WTC11 (cell line): Measurements from ENCODE around the gene ZMAT3.

Source experiments
- ZNF317 ChIP-seq: sonication (generic); formaldehyde crosslinking; IDR thresholded peaks from 2 replicates; pipeline ENCODE4 v1.8.1; 2023; ENCODE audit warnings: low read depth, mild to moderate bottlenecking, moderate library complexity, missing genetic modification reagents, borderline replicate concordance
- ZNF423 ChIP-seq: fragments of 250-450 bp; sonication (Bioruptor Pico); IDR thresholded peaks from 2 replicates; pipeline ENCODE4 v2.1.2; 2022; ENCODE audit warnings: mild to moderate bottlenecking, moderate library complexity
- TF ChIP-seq, protein P1 (sequence below): fragments of 200-600 bp; IDR thresholded peaks from 2 replicates; pipeline ENCODE4 v1.8.0; 2022; ENCODE audit warnings: antibody characterized with exemption
- TF ChIP-seq, protein P2 (sequence below): sonication (generic); formaldehyde crosslinking; IDR thresholded peaks from 2 replicates; pipeline ENCODE4 v1.8.1; 2022; ENCODE audit warnings: mild to moderate bottlenecking, moderate library complexity, missing genetic modification reagents

DNA sequence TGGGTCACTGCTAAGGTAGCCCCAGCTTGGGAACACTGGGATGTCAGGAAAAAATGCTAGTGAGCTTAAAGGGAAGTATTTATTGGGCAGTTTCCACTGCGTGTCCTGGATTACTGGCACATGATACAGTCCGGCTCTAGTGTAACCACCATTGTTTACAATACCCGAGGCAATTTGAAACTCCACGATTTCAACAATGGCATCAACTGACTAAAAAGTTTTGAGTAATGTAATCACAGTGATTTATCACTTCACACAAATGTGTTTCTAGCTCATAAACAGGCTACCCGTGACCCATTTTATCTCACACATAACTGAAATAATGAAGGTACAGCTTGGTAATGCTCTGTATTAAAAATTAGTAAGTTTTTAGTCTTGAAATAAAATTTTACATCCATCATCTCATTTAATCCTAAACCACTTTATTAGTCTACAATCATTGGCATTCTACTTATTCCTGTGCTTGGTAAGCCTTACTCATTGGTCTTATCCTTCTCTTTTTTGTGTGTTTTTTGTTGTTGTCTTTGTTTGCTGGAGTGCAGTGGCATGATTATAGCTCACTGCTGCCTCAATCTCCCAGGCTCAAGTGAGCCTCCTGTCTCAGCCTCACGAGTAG lies 7.6 kb downstream of the ZMAT3 start:
- TF ChIP-seq ZNF423 (CRISPR knock-in tag) (no peak), ZNF317 (CRISPR knock-in tag) (no peak)
- TF ChIP-seq, protein P1, sequence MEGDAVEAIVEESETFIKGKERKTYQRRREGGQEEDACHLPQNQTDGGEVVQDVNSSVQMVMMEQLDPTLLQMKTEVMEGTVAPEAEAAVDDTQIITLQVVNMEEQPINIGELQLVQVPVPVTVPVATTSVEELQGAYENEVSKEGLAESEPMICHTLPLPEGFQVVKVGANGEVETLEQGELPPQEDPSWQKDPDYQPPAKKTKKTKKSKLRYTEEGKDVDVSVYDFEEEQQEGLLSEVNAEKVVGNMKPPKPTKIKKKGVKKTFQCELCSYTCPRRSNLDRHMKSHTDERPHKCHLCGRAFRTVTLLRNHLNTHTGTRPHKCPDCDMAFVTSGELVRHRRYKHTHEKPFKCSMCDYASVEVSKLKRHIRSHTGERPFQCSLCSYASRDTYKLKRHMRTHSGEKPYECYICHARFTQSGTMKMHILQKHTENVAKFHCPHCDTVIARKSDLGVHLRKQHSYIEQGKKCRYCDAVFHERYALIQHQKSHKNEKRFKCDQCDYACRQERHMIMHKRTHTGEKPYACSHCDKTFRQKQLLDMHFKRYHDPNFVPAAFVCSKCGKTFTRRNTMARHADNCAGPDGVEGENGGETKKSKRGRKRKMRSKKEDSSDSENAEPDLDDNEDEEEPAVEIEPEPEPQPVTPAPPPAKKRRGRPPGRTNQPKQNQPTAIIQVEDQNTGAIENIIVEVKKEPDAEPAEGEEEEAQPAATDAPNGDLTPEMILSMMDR: no peak
- TF ChIP-seq, protein P2, sequence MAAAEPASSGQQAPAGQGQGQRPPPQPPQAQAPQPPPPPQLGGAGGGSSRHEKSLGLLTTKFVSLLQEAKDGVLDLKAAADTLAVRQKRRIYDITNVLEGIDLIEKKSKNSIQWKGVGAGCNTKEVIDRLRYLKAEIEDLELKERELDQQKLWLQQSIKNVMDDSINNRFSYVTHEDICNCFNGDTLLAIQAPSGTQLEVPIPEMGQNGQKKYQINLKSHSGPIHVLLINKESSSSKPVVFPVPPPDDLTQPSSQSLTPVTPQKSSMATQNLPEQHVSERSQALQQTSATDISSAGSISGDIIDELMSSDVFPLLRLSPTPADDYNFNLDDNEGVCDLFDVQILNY: no peak
